GM21515 (cell line): ENCODE measurements around the gene ADI1.
"Not testable (repeated sequence)": the region's sequence is repeated elsewhere in the genome, so short reads cannot be mapped to it uniquely, and the experiment has no call there.

Source experiments
- ATAC-seq: cut with Tn5 transposase; IDR thresholded peaks from one replicate; pipeline ENCODE4 v1.9.1; 2021; ENCODE audit not compliant: unreplicated experiment

ADI1 gene

DNA sequence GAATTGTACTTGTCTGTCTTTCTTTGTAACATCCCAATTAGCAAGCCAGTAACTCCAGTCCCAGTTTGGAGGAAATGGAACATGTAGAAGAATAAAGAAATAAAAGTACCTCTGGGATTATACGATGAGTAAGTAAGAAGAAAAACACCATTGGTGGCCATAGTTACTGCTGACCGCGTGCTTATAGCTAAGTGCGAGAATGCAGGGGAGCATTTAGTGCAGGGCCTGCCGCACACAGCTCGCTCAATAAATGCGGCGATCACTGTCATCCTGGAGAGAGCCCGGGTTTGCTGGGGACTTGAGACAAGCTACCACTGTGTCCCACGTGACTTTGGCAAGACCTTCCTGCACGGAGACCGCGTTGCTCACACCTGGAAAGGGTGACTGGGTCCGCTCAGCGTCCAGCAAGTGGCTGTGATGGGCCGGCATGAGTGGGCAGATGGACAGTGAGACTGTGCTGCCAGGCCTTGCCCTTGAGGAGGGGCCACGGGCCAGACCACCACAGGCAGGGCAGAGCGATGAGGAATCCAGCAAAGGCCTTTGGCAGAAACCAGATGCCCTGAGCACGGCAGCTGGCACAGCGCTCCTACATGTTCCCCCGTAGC is 54.8 kb downstream of the ADI1 start:
- ATAC-seq = no peak

DNA sequence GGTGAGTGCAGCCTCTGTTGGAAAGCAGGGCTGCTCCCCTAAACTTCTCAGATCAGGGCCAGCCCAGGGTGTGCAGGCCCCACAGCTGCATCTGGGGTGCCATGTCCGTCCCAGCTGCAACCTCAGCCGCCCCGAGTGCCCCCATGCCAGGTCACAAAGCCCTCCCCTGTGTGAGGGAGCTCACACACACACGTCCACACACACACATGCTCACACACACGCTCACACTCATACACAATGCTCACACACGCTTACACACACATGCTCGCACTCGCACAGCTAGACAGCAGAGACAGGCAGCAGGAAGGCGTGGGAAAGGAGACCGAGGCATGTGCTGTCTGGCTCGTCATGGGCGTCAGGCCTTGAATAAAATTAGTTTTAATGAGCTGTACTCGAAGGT is 55.4 kb downstream of the ADI1 start:
- ATAC-seq = no peak

DNA sequence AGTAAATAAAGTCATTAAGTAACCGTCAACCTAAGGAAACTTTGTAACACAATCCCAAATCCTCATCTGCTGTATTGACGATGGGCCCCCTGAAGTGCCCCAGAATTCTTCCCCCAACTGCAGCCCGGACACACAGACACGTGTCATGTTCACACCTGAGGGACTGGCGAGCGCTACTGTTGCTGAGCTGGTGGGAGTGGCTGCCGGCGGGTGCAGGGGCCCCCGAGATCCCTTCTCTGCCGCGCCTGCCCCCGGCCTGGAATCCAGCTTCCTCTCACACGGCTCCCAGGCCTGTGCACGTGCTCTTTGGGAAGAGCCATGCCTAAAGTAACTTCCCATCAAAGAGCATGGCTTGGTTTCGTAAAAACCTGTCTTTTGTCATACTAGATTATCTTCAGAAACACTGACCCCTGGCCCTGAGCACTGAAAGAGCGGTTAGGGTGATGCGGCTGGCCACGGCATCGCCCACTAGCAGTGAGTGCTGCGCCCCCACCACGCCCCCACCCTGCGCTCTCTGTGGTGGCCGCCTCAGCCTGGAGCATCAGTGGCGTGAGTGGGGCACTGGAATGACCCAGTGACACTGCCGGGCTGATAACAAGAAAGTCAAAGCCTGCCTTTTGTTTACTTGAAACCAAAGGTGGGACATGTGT is 56.0 kb downstream of the ADI1 start:
- ATAC-seq = no peak

DNA sequence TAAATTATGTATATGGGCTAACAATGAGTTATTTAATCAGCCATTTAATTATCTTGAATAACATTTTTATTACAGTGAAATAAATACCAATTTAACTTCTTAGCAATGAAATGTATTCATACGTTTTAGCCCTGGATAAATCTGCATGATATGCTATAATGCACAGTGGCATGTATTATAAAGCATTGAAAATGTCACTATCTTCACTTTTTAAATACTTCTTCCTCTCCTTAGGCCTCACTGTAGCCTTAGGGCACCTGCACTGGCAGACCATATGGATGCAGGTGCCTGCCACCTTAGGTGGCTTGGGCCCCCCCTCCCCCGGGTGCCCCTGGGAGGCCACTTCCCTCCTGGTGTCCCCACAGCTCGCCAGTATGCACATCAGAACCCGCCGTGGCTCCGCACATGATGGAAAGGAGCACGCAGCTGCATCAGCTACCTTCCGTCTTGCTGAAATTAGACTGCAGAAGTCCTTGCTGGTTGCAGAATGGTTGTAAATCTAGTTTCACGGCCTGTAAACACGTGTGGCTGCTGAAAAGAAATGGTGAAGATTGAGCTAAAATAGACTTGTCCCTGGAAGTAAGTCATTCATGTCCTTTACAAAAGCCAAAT is 56.7 kb downstream of the ADI1 start:
- ATAC-seq = no peak

DNA sequence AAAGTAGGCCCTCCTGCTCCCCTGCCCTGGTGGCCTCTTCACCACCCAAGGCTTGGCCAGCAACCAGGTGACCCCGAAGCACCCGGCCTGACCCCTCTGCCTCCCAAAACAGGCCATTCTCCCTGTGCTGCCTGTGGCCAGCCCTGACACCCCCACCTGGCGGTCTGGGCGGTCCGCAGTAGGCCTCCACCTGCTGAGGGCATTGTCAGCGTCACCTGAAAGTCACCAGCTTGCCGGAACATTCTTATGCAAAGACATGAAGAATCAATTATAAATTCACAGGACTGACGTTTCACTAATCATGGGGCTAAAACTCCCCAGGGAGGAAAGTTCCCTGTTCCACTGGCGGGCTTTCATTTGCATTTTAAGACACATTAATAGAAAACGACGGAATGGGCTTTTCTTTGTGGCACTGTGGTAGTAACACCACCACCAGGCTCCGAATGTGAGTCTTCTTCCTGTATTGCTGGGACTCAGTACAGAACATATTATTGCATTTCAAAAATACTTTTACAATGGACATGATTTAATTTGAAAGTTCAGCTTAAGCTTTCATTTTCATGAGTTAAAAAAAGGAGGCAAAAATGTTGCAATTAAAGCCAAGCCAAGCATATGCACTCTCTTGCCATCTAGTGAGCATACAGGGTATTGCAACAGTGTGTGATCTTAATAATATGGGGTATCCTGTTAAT is 57.4 kb downstream of the ADI1 start:
- ATAC-seq = peak; percentile 63

DNA sequence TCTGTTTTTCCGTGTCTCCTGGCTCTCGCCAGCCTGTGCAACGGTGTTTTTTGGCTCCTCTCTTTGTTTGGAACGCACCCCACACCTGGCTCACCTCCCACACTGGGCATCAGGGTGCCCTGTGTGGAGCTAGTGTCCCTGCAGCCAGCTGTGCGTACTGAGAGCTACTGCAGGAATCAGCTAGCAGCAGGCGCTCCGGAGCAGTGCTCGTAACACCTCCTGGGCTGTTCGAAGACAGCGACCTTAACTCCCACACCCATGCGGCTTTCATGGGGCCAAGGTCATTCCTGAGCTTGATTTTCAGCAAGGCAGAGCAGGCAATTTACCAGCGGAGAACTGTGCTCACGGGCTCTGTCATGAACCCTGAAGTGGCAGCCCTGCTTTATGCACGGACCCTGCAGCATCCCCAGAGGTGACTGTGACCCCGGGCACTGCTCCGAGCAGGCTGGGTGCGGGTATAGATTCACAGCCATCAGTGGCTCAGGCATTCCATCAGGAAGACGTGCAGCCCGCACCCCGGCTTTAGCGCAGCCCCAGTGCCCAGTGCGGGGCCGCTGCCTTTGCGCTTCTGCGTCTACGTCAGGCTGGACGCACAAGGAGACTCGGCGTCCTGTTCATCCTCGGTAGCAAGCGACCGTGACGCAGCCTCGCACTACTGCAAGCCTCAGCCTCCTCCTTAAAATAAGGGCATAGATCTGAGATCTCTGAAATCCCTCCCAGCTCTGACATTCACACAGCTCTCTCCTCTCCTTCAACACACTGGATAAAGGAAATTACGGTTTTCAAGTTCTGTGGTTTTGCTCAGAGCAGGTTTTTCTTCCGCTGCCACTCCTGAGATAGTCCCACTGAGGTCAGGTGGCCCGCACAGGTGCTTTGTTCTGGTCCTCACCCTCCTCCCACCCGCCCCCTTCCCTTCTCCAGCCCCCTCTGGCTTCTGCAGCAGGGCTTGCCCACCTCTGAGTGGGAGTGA is 58.2 kb downstream of the ADI1 start:
- no peak for ATAC-seq

DNA sequence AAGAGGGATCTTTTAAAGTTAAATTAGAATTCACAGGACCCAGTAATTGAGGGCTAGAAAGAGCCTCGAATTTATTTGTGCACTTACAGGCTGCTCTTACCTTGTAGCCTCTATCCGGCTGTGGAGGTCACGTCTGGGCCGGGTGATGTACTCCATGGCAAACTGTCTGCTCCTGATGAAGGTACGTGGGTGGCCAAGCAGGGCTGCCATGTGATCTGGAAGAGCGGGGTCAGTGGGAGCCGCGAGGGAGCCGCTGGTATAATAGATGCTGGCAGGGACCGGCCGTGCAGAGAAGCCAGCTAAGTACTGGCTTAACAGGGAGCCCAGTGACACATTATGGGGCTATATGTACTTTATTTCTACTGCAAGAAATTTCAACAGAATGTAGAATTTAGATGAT is 59.2 kb downstream of the ADI1 start:
- no peak for ATAC-seq

DNA sequence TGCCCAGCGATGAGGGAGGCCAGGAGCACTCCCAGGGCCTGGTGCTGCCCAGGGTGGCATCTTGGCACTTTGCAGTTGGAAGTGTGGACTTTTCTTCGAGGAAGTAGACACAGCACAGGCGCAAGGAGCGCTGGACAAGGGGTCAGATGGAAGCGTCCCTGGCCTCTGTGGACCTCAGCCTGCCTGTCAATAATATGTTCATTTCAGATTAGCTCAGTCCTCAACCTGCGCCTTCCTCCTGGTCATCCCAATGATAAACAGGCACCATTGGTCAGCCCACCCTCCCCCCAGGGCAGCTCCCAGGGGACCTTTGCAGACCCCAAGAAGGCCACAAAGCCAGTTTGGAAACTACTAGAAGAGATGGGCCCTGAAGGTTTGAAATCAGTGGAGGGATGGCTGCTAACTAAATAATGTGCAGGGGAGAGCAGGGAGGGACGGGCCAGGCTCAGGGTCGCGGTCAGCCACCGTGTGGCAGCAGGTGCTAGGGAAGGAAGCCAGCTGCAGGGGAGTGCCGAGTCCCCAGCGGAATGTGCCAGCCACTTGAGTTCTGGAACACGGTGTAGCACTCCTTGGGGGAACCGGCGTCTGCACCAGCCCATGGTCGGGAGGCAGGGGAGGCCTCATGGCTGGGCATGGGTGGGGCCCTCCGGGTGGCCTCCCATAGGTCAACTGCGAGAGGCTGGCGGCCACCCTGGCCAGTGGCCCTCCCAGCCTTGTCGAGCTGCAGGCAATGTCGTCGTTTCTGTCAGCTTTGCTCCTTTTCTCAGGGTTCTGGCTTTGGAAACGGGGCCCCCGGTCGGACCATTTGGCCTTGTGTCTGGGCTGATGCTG is 59.9 kb downstream of the ADI1 start:
- no peak for ATAC-seq

DNA sequence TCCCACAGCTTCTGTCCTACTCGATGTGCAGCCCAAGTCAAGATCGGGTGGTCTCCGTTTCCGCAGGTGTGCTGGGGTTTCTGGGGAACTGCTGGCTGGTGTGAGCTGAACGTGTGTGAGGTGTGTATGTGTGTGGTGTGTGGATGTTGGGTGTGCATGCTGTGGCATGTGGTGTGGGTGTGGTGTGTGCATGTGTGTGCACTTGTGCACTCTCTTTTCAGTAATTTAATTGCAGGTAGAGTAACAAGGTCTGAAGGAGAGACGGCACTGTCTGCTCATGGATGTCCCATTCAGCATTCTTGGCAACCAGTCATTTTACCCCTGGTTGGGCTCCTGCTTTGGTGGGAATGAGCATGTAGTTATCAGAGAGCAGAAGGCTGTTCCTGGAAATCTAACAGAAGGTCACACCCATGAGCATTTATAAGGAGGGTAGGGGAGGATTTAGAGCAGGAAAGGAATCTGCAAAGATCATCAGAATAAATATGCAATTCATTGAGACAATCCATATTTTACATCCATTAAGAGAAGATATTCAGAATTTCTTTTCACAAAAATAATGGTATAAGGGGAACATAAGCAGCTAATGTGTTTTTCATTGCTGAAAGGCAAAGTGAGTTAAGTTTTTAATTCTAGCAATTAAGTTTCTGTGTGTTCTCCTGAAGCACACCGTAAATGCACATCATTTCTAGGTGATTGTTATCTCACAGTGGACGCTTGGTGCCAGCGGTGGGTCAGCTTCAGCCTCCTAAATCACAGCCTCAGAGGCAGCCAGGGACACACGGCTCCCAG is 60.7 kb downstream of the ADI1 start:
- ATAC-seq = no peak

DNA sequence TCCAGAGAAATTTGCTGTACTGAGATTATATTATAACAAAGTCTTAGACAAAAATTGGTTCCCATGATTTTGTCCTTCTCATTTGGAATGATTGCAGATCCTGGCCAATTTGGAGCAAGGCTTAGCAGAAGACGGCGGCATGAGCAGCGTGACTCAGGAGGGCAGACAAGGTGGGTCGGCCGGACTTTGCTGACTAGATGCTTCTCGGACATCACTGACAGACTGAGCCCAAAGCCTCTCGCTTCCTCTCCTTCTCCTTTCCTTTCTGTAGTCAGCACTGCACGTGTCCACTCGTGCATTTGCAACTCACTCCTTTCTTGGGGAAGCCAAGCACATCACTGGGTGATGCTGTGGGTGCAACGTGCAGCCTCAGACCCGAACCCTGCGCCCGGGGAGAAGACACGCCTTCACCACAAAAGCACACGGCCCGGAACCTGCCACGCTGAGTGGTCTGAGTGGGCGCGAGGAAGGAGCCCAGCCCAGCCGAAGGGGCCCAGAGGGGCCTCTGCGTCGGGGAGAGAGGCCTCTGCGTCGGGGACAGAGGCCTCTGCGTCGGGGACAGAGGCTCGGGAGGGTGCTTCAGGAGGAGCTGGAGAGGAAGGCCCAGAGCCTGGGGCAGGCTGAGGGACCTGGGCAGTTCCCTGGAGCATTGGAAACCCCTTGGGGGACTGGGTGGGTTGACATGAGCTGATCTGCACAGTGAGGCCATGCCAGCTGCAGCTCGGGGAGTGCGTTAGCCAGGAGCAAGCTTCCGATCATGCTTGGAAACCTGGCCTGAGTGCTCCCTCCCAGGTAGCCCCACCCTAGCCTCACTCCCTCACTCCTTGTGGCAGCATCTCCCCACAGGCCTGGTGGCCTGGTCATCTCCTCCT is 61.6 kb downstream of the ADI1 start:
- no peak for ATAC-seq

DNA sequence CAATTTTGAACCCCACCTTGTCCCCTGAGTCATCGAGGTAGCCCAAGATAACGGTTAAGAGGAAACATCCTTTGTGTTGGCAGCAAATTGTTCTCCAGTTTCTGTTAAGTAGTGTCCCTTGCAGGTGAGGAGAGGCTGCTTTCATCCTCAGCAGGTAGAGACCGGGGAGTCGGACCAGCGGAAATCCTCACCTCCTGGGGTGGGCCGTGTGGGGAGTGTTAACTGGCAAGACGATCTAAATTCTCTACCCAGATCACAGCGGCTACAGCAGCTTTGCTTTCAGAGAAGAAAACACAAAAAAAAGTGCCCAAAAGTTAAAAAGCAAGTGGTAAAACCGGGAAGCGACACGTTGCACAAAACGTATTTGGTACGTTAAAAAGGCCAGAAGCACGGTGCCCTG is 63.2 kb downstream of the ADI1 start:
- ATAC-seq = no peak

DNA sequence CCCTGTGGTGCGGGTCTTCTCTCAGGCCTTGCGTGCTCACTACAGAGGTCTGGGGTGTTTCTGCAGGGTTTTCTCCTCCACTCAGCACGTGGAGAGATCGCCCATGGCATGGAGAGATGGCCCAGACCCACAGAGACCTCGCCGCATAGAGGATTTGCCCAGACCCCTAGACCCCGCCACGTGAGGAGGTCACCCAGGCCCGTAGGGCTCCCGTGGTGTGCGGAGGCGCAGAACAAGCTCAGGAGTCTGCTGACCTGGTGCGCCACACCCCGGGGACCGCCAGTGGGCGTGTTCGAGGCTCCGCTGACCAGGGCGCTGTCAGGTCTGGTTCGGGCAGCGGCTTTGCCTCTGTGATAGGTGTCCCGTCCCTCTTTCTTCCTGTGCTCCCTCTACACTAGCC is 64.5 kb downstream of the ADI1 start:
- ATAC-seq = no peak

DNA sequence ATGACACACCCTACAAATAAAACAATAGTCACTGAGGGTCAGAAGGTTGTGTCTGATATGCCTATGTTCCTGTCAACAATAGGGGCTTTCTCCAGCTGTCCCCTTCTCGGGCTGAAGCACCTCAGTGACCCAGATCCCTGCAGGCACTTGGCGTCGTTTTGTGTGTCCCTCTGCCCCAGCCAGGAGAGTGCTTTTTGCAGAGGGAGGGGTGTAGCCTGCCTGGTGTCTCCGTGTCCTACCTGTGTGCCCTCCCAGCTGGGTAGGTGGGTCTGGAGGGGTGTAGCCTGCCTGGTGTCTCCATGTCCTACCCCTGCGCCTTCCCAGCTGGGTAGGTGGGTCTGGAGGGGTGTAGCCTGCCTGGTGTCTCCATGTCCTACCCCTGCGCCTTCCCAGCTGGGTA is 65.3 kb downstream of the ADI1 start:
- ATAC-seq = not testable (repeated sequence)

DNA sequence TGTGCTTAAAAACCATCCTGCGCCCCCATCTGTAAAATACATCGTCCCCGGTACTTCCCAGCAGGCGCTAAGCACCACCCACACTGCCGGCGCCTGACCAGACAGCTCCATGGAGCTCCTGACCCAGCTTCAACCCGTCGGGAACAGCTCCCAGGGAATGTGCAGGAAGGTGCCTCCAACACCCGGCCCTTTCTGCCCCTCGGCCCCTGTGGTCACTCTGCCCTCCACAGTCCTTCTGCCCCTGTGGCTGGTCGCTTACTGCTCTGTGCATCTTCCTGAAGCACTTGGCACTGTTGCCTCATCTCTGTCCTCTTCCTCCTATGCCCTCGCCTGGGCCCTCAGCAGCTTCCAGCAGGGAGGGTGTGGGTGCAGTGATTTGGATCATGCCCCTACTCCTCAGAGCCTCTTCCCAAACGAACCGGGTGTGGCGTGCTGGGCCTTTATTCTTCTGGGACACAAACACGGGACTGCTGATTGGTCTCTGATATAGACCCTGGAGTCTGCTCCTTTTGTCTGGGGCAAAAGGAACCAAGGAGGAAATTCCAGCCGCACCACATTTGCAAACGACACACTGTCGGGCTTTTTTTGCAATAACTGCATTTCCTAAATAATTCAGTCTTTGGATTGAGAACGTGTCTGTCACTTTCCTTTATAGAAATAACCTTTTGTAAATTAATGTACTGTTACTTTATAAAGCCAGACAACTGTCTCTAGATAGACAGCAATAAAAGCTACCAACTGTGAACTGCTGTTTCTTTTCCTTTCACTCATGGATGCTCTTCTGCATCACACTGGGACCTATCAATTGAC is 65.9 kb downstream of the ADI1 start:
- ATAC-seq = no peak

DNA sequence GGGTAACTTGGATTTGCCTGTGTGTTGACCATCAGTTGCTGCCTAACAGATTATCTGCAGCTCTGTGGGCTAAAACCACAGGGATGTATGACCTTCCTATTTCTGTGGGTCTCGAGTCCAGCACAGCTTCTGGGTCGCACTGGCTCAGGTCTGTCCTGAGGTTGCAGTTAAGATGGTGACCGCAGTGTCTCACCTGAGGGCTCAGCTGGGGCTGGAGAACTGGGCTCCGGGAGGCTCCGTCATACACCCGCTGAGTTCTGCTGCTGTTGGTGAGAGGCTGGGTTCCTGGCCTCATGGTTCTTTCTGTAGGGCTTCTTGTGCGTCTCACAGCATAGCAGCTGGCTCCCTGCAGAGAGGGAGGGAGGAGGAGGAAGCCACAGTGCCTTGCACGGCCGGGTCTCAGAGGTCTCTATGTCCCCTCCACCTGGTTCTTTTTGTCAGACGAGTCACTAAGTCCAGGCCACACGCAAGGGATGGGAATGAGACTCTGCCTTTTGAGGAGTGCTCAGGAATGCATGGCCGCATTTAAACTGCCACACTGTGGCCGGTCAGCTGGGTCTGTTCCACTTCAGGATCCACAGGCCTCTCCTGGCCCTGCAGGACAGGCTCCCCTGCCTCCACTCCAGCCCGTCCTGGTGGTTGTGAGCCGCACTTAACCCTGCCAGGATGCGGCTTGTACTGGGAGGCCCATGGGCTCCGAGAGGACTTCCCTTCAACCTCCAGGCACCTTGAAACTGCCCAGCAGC is 67.2 kb downstream of the ADI1 start:
- no peak for ATAC-seq

DNA sequence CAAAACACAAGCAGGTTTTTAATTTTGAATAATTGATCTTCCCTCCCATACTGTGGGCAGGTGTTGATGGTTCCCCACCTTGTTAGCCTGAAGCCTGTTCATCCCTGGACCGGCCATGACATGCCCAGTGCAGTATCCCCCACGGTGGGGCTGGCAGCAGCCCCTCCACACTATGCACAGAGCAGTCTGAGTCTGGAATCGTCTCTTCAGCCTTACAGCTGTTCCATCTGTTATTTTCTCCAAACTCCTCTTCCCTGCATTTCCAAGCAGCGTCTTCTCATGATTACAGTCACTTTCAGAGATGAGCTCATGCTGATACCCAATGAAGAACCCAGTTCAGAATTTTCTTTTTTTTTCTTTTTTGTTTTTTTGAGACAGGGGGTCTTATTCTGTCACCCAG is 68.2 kb downstream of the ADI1 start:
- no peak for ATAC-seq
